GM21528 (cell line): Measurements from ENCODE around the gene C5orf15.
"Not testable (repeated sequence)": the region's sequence is repeated elsewhere in the genome, so short reads cannot be mapped to it uniquely, and the experiment has no call there.

Experiments used
- ATAC-seq: cut with Tn5 transposase; IDR thresholded peaks from one replicate; pipeline ENCODE4 v1.9.1; 2021; ENCODE audit warnings: mild to moderate bottlenecking, moderate library complexity; ENCODE audit not compliant: unreplicated experiment, low FRiP score

Gene C5orf15

DNA sequence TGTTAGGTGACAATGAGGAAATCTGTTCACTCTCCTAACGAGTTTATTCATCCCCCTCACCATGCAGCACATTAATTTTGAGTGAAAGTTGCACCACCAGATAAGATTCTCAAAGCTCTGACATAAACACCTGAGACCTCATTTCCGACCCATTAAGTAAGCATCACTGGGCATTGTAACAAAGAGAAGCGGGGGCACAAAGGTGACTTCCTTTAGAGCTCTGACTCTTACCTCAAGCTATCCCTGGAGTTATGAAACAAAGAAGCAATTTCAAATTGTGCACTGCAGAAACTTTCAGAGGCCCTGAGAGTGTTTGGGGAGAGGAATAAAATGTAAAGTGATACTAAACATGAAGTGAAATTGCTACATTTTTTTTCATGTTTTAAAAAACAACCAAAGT lies 29.5 kb downstream of the C5orf15 start:
- no peak for ATAC-seq

- no peak for ATAC-seq
Observed at GRCh38 chr5:133938039-133938821, 30.2 kb downstream of the C5orf15 start.

GRCh38 chr5:133937628-133938027 lies 30.8 kb downstream of the C5orf15 start:
- not testable (repeated sequence) for ATAC-seq

- no peak for ATAC-seq
Observed at GRCh38 chr5:133936651-133937015, 31.8 kb downstream of the C5orf15 start.

GRCh38 chr5:133935991-133936650 lies 32.3 kb downstream of the C5orf15 start:
- ATAC-seq = not testable (repeated sequence)

DNA sequence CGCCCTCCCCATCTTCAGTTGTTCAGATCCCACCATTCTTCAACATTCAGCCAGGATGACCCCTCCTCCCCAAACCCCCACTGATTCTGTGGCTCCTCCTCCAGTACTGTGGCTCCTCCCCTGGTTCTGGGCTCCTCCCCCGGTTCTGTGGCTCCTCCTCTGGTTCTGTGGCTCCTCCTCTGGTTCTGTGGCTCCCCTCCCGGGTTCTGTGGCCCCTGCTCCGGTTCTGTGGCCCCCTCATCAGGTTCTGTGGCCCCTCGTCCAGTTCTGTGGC lies 32.8 kb downstream of the C5orf15 start:
- ATAC-seq = no peak

GRCh38 chr5:133934822-133935666 lies 33.4 kb downstream of the C5orf15 start:
- no peak for ATAC-seq

DNA sequence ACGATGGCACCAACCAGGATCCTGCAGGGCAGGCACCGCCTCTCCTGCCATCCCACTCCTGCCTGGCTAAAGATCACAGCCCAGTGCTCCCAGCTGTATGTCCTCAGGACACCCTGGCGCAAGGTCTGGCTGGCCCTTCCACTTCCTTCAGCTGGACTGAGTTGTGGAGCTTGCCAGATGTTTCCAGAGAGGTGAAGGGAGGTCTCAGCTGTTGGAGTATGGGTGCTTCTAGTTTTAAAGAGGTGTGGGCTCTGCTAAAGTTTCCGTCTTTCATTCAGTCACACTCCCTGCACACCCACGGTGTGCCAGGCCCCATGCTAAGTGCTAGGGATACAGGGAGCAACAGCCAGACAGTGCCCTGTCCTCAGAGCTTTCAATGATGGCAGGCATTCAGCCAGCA lies 34.1 kb downstream of the C5orf15 start:
- ATAC-seq = no peak

DNA sequence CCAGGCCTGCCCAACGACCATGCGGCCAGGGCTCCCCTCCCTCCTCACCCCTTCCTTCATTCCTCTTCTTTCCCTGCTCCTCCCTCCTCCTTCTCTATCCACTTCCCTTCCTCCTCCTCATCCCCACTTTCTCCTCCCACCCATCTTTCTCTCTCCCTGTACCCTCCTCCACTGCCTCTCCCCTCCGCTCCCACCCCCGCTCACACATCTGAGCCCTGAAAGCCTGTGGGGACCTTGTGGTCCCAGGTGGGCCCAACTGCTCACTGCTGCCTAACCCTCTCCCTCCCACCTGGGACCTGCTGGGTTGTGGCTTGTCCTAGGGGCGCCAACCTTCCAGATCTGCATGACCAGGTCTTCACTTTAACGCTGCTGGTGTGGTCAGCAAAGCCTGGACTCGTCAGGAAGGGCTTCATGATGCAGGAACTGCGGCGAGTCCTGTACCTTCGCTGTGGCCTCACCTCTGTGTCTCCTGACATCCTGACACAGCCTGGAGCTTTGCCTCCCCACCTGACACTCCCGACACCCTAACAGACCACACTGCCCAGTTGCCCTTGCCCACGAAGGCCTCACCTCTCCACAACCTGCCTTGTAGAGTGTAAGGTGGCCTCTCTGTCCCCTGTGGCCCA lies 34.6 kb downstream of the C5orf15 start:
- no peak for ATAC-seq

- no peak for ATAC-seq
Observed at GRCh38 chr5:133933169-133933509, 35.3 kb downstream of the C5orf15 start.

DNA sequence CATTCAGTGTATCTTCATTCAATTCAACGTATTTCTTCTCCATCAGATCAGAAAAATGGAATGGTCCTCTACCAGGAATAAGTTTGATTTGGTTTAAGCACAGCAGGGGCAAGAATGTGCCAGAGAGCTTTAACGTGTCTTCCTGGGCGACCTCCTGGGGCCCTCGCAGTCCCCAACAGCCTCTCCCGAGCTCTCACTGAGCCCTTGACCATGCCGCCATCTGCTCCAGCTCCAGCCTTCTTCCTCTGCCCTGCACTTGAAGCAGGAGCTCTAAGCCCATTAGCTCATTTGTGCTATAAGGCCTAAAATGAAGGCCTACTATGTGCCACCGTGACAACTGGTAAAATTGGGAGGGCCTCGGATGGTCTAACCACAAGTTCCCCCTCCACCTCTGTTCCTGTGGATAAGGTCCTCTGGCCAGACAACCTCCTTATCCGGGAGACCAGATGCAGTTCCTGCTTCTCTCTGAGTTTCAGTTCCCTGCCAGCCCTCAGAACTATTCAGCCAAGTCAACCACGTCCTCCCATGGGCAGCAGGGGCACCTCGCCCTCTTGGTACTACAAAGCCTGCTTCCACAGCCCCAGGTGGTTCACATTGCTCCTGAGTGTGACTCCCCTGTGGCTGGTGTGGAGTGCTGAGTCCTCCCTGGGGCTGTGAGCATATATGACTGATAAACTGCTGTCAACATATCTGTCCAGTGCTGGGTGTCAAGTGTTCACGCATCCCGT lies 35.8 kb downstream of the C5orf15 start:
- ATAC-seq = no peak

DNA sequence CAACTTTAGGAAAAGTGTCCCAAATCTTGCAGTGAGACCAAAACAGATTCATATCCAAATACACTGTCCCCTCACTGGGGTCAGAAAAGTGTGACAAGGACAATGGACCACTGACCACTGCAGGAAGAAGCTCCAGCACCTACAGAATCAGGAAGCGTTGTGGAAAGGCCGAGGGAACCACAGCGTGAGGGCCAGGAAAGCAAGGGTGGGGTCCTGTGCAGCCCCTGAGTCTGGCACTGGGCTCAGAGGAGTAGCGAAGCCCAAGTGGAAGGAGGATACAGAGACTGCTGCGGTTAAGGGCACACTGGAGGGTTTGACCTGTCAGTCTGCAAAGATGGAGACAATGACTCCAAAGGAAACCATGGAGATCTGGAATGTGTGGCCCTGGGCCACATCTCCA lies 36.9 kb downstream of the C5orf15 start:
- ATAC-seq = no peak

- no peak for ATAC-seq
Observed at GRCh38 chr5:133930813-133931090, 37.7 kb downstream of the C5orf15 start.

- no peak for ATAC-seq
Observed at GRCh38 chr5:133930061-133930812, 38.2 kb downstream of the C5orf15 start.

DNA sequence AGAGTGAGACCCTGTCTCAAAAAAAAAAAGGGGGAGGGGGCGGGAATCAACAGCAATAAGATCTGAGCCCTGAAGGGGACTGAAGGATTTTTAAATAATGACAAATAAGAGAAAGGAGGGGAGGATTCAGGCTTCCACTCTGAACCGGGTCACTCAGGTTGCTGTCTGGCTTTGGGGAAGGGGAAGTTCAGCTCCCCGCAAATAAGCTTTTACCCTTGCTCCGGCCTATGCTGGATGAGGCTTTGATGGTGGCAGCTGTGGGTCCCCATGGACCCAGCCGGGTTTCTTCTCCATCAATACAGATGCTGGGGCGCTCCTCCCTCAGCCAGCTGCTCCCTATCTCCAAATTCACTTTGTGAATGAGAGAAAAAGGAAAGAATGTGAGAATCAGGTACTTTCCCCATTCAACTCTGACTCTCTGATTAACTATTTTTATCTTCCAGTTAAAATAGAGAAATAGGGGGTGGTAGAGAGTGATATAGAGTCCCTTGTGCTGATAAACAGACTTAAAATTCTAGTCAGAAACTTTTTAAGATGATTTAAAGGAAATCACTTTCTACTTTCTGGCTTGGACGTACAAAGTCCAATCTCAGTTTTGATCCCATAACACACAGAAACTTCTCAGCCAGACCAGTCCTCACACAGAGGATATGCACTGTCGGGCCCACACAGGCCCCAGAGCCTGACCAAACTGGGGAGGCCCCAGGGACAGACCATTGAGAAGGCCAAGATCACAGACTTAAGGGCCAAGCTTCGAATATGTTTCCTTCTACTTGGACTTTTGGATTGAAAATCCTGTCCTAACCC lies 39.6 kb downstream of the C5orf15 start:
- no peak for ATAC-seq

DNA sequence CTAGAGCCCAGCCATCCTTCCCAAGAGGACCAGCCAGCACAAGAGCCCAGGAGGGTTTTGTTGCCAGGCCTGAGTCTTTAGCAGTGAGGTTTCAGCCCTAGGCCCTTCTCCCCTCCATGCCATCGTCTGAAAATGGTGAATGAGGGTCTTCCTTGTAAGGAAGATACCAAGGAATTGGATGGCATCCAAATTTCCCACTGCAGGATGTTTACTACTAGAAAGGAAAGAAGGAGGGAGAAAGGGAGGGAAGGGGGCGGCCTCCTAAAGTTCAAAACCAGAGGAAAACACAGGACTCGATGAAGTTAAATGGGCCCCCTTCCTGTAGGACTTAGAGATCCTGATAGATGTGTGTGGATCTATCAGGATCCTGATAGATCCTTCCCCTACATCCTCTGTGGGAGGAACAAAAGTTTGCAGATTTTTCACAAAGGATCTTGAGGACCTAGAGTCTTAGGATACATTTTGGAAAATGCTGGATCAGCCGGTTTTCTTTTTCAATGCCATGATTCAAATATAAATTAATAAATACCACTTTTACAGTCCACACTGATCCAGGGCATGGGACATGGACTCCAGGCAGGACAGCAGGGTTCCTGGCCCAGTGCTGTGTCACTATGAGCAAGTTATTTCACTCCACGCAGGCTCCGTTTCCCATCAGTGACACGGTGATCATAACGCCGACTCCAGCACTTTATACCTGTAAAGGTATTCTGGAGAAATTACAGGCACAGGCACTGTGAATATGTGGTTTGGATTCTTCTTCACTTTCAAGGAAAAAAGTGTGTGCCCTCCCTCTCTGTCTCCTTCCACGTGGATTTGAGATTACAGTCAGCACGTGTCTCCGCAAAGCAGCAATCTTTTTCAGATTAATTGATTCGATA lies 40.9 kb downstream of the C5orf15 start:
- ATAC-seq = no peak

GRCh38 chr5:133926489-133927299 lies 41.7 kb downstream of the C5orf15 start:
- no peak for ATAC-seq
